ENCODE results near the gene TBL3. TPM values are rescaled to one million over a fixed set of nuclear protein-coding genes. Genes with fewer than 3 reads are reported as not detected.
A peak's percentile ranks its signal among the peaks of the same experiment; 100 is the strongest.

TBL3 gene
- total and polyA plus RNA-seq, 9 of the 15 experiments (the other 6 are each of a cell fraction or from before 2014, with no cell fraction given), result 0.97 to 117 (median 24.5) TPM

GRCh38 chr16:1964506-1965395, 7.1 kb upstream of the TBL3 start, which contains the start of gene RPS2 (continued):
- TF ChIP-seq, protein P1, sequence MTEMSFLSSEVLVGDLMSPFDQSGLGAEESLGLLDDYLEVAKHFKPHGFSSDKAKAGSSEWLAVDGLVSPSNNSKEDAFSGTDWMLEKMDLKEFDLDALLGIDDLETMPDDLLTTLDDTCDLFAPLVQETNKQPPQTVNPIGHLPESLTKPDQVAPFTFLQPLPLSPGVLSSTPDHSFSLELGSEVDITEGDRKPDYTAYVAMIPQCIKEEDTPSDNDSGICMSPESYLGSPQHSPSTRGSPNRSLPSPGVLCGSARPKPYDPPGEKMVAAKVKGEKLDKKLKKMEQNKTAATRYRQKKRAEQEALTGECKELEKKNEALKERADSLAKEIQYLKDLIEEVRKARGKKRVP (CRISPR knock-in tag; IDR thresholded peaks at IDR 0.05), result 0 out of 2 replicates have a peak, but pooled peaks have one; percentile 44
- TF ChIP-seq, protein P2, sequence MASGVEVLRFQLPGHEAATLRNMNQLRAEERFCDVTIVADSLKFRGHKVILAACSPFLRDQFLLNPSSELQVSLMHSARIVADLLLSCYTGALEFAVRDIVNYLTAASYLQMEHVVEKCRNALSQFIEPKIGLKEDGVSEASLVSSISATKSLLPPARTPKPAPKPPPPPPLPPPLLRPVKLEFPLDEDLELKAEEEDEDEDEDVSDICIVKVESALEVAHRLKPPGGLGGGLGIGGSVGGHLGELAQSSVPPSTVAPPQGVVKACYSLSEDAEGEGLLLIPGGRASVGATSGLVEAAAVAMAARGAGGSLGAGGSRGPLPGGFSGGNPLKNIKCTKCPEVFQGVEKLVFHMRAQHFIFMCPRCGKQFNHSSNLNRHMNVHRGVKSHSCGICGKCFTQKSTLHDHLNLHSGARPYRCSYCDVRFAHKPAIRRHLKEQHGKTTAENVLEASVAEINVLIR (CRISPR knock-in tag; IDR thresholded peaks at IDR 0.05), result peak; percentile 89
- no peak for TF ChIP-seq ZNF274 (IDR thresholded peaks at IDR 0.05; ENCODE audit: borderline replicate concordance, low read depth, low read length)
- no peak for TF ChIP-seq CBX5 (IDR thresholded peaks at IDR 0.05; ENCODE audit: borderline replicate concordance, low read depth)
- TF ChIP-seq, protein P3, sequence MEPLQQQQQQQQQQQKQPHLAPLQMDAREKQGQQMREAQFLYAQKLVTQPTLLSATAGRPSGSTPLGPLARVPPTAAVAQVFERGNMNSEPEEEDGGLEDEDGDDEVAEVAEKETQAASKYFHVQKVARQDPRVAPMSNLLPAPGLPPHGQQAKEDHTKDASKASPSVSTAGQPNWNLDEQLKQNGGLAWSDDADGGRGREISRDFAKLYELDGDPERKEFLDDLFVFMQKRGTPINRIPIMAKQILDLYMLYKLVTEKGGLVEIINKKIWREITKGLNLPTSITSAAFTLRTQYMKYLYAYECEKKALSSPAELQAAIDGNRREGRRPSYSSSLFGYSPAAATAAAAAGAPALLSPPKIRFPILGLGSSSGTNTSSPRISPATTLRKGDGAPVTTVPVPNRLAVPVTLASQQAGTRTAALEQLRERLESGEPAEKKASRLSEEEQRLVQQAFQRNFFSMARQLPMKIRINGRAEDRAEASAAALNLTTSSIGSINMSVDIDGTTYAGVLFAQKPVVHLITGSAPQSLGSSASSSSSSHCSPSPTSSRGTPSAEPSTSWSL (CRISPR knock-in tag; IDR thresholded peaks at IDR 0.05; ENCODE audit: borderline replicate concordance), result peak; percentile 20; the same call in 1 of the 2 replicates
- TF ChIP-seq HCFC1 (IDR thresholded peaks at IDR 0.05; ENCODE audit: low read depth, low read length), result peak; percentile 82
- TF ChIP-seq ZNF609 (CRISPR knock-in tag; IDR thresholded peaks at IDR 0.05; ENCODE audit: borderline replicate concordance), result peak; percentile 78
- TF ChIP-seq ZNF586 (CRISPR knock-in tag; conservative IDR thresholded peaks at IDR 0.05), result peak; percentile 61; the same call in 1 of the 2 replicates
- TF ChIP-seq, protein P4, sequence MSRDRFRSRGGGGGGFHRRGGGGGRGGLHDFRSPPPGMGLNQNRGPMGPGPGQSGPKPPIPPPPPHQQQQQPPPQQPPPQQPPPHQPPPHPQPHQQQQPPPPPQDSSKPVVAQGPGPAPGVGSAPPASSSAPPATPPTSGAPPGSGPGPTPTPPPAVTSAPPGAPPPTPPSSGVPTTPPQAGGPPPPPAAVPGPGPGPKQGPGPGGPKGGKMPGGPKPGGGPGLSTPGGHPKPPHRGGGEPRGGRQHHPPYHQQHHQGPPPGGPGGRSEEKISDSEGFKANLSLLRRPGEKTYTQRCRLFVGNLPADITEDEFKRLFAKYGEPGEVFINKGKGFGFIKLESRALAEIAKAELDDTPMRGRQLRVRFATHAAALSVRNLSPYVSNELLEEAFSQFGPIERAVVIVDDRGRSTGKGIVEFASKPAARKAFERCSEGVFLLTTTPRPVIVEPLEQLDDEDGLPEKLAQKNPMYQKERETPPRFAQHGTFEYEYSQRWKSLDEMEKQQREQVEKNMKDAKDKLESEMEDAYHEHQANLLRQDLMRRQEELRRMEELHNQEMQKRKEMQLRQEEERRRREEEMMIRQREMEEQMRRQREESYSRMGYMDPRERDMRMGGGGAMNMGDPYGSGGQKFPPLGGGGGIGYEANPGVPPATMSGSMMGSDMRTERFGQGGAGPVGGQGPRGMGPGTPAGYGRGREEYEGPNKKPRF (IDR thresholded peaks at IDR 0.05; ENCODE audit: low read depth, low read length), result no peak
- TF ChIP-seq THAP7 (CRISPR knock-in tag; IDR thresholded peaks at IDR 0.05), result peak; percentile 85; the same call in 1 of the 2 replicates
- TF ChIP-seq SRSF1 (IDR thresholded peaks at IDR 0.05; ENCODE audit: low read depth, low read length), result no peak; the same call in none of the 2 replicates
- TF ChIP-seq ESRRB (CRISPR knock-in tag; IDR thresholded peaks at IDR 0.05; ENCODE audit: borderline replicate concordance), result 0 out of 2 replicates have a peak, but pooled peaks have one; percentile 56
- peak; percentile 70; the same call in 1 of the 2 replicates for TF ChIP-seq KLF13 (tag; IDR thresholded peaks at IDR 0.05; ENCODE audit: borderline replicate concordance, low read depth)
